Aortic smooth muscle cell (primary cell): ENCODE data around the gene ACBD5. TPM values are rescaled to one million over a fixed set of nuclear protein-coding genes. Genes with fewer than 3 reads are reported as not detected.

ENCODE experiments used
- total RNA-seq: library from RNA; depleted of rRNA; stranded (reverse); fragments of >200 nt; gene quantifications from 2 replicates; pipeline ENCODE4 v1.2.3, GENCODE V29; 2014

ACBD5 gene
- 28.4 and 30.9 TPM in 2 replicates for total RNA-seq

DNA sequence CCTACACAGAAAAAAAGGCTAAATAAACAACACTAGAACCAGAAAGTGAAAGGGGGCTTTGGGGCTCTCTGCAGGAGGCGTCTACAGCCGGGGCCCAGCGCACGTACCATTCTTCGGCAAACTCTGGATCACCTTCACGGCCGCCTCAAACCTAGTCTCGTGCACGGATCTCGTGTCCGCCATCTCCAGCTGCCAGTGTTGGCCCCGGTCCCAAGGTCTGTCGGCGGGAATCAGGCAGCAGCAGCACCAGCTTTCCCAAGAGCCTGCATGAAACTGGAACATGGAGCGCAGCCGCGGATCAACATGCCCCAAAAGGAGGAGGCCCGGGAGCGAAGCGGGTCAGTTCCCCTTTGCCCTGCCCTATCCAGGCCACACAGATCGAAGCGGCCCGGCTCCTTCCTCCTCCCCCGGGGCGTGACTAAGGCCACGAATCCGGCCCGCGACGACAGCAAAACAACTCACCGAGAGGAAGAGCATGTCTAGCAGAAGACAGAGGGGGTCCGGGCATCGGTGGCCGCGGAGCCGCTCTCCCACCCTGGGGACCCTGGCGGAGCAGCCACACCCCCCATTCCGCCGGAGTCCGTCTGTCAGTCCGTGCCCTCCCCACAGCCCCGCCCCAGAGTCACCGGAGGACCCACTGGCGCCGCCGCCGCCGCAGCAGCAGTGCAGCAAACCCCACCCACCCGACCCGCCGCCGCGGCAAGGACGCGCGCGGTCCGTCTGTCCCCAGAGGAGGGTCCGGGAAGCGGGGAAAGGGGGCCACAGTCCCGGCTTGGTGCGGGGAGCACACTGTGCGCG is at the start of gene ACBD5:
Gene ACBD5, minus strand, starts transcription at position 586 of the 798 bp plus-strand sequence. Its CDS starts 109 bp downstream, at position 477.

GRCh38 chr10:27155066-27155754 is 85.4 kb downstream of the ACBD5 start, which contains the start of gene MASTL:
TSS of gene MASTL (plus strand) at chr10:27155352. CDS start at chr10:27155427, 75 bp downstream.

Other genes starting within 250 kb of the ACBD5 start
- gene ANKRD26, start 140.3 kb downstream of the ACBD5 start, total RNA-seq, result 7.7 and 8.6 TPM in 2 replicates
- gene YME1L1, start 86.4 kb downstream of the ACBD5 start, total RNA-seq, result 112 and 128 TPM in 2 replicates
- 13.2 and 26.2 TPM in 2 replicates for gene MASTL, start 85.4 kb downstream of the ACBD5 start, total RNA-seq